Left renal pelvis (tissue), 4 donors: ENCODE measurements around the gene REXO4. TPM values are rescaled to one million over a fixed set of nuclear protein-coding genes. Genes with fewer than 3 reads are reported as not detected.

Source experiments
- DNase-seq, 4 donors: peaks; one replicate each; pipeline ENCODE4 v3.0.0-alpha.2; 2013; ENCODE audit warnings: low read depth in 4 of 4, low spot score in 3 of 4
- polyA plus RNA-seq, 4 donors: library from polyadenylated mRNA; unstranded; fragments of 120-200 nt; gene quantifications; one replicate each; pipeline ENCODE4 v1.2.1, GENCODE V29; 2013; ENCODE audit not compliant: insufficient read length in 4 of 4

Gene REXO4
- polyA plus RNA-seq, result 10 to 100 TPM; 23.2 to 30.3 (median 27.7) TPM

- peak; percentile 75 to 76 (median 76) for DNase-seq
Observed at GRCh38 chr9:133417541-133418461, at the start of gene REXO4. TSS of gene REXO4 (minus strand) at chr9:133418010. CDS start at chr9:133417844, 166 bp downstream.

- no peak for DNase-seq
Observed at GRCh38 chr9:133467101-133467500, 49.3 kb upstream of the REXO4 start.

GRCh38 chr9:133465984-133466383 is 48.2 kb upstream of the REXO4 start:
- no peak for DNase-seq

- no peak for DNase-seq
Observed at GRCh38 chr9:133464638-133465037, 46.8 kb upstream of the REXO4 start.

- DNase-seq, result no peak
Observed at GRCh38 chr9:133463864-133464615, 46.2 kb upstream of the REXO4 start.

GRCh38 chr9:133463234-133463863 is 45.5 kb upstream of the REXO4 start:
- DNase-seq, result no peak

GRCh38 chr9:133461975-133462374 is 44.2 kb upstream of the REXO4 start:
- no peak for DNase-seq

- peak in 3 of 4 donors; percentile 19 to 46 (median 38) for DNase-seq
Observed at GRCh38 chr9:133460405-133461175, 42.8 kb upstream of the REXO4 start.

GRCh38 chr9:133459476-133460404 is 41.9 kb upstream of the REXO4 start, which contains the start of gene CACFD1:
TSS of gene CACFD1 (plus strand) at chr9:133459978. CDS start at chr9:133460067, 89 bp downstream.
- DNase-seq, result peak; percentile 87 to 90 (median 89)

- no peak for DNase-seq
Observed at GRCh38 chr9:133458643-133459312, 41.0 kb upstream of the REXO4 start.

GRCh38 chr9:133457748-133458147 is 39.9 kb upstream of the REXO4 start:
- DNase-seq, result no peak

GRCh38 chr9:133457233-133457632 is 39.4 kb upstream of the REXO4 start:
- DNase-seq, result no peak

GRCh38 chr9:133456409-133456808 is 38.6 kb upstream of the REXO4 start:
- no peak for DNase-seq

GRCh38 chr9:133455936-133456335 is 38.1 kb upstream of the REXO4 start:
- no peak for DNase-seq

GRCh38 chr9:133454943-133455673 is 37.3 kb upstream of the REXO4 start:
- DNase-seq, result no peak

- no peak for DNase-seq
Observed at GRCh38 chr9:133454325-133454724, 36.5 kb upstream of the REXO4 start.

- no peak for DNase-seq
Observed at GRCh38 chr9:133453651-133454050, 35.8 kb upstream of the REXO4 start.

GRCh38 chr9:133452562-133452961 is 34.8 kb upstream of the REXO4 start:
- no peak for DNase-seq
